Caki2 (cell line): ENCODE measurements around the gene DOK3. TPM values are rescaled to one million over a fixed set of nuclear protein-coding genes. Genes with fewer than 3 reads are reported as not detected.

Source experiments
- total RNA-seq: library from RNA; depleted of rRNA; stranded (reverse); fragments of >200 nt; shearing (Covaris generic); gene quantifications from 2 replicates; pipeline ENCODE4 v1.2.3, GENCODE V29; 2014; ENCODE audit warnings: low replicate concordance; rRNA removed

DOK3 gene
- total RNA-seq, 1 experiment from 2014 or later: 0.57 TPM

Other genes starting within 250 kb of the DOK3 start
- gene RAB24, start 206.1 kb downstream of the DOK3 start, total RNA-seq: 53.9 and 65.9 TPM in 2 replicates
- 459 and 533 TPM in 2 replicates for gene PRELID1, start 206.0 kb downstream of the DOK3 start, total RNA-seq
- 69.8 and 72.2 TPM in 2 replicates for gene MXD3, start 197.9 kb downstream of the DOK3 start, total RNA-seq
- 602 and 647 TPM in 2 replicates for gene LMAN2, start 158.2 kb downstream of the DOK3 start, total RNA-seq
- gene RGS14, start 151.9 kb downstream of the DOK3 start, total RNA-seq: 97.6 and 107 TPM in 2 replicates
- gene SLC34A1, start 125.4 kb downstream of the DOK3 start, total RNA-seq: 0.64 and 1.5 TPM in 2 replicates
- not detected in 2 replicates for gene PFN3, start 109.2 kb downstream of the DOK3 start, total RNA-seq
- 39.4 and 58.6 TPM in 2 replicates for gene F12, start 100.3 kb downstream of the DOK3 start, total RNA-seq
- gene GRK6, start 83.2 kb downstream of the DOK3 start, total RNA-seq: 60.9 and 65.2 TPM in 2 replicates
- 49.8 and 50.5 TPM in 2 replicates for gene PRR7, start 63.0 kb downstream of the DOK3 start, total RNA-seq
- gene DBN1, start 36.2 kb downstream of the DOK3 start, total RNA-seq: 148 and 175 TPM in 2 replicates
- 188 and 198 TPM in 2 replicates for gene PDLIM7, start 12.2 kb downstream of the DOK3 start, total RNA-seq
- gene DDX41, start 7.1 kb upstream of the DOK3 start, total RNA-seq: 145 and 172 TPM in 2 replicates
- 29.2 and 33.6 TPM in 2 replicates for gene FAM193B, start 44.7 kb upstream of the DOK3 start, total RNA-seq
- gene TMED9, start 82.4 kb upstream of the DOK3 start, total RNA-seq: 291 and 366 TPM in 2 replicates
- gene B4GALT7, start 90.3 kb upstream of the DOK3 start, total RNA-seq: 90.2 and 101 TPM in 2 replicates